Glomerular endothelial cell (primary cell): ENCODE measurements around the gene TLE1. TPM values are rescaled to one million over a fixed set of nuclear protein-coding genes. Genes with fewer than 3 reads are reported as not detected.

Experiments used
- DNase-seq: peaks from one replicate; pipeline ENCODE4 v3.0.0-alpha.2; 2011; ENCODE audit warnings: low read depth, low spot score; ENCODE audit errors: extremely low read depth
- total RNA-seq: library from RNA; depleted of rRNA; stranded (reverse); fragments of >200 nt; gene quantifications from 2 replicates; pipeline ENCODE4 v1.2.3, GENCODE V29; 2015

Gene TLE1
- total RNA-seq, 1 donor from 2014 or later, result 58.7 TPM

DNA sequence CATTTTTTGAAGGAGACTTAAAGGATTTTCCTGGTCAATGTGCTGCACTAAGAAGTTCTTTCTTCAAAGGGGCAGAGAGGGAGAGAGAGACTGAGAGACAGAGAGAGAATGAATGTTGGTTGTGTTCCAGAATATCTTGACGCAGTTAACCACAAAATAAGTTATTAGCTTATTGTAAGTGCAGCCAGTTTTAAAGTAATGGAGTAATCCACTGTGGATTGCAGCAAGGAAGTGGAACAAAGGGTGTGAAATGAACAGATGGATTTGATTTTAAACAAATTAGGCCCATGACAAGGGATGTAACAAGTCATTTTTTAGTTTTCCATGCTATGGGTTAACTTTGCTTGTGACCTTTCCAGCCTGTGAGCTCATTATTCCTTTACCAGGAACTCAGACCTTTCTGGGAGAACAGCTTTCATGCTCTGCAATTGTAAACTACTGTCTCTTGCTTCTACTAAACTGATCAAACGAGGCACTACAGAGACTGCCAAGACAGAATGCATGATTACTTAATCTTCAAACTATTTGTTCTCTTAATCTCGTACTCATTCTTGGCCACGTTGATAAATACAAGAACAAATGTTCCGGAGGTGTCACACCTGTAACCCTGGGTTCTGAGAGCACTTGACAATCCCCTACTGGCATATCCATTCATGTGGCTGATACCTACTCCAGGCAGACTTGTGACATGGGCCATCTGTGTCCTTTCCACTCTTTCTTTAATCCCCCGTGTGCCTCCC is 131.1 kb downstream of the TLE1 start:
- DNase-seq, result no peak

DNA sequence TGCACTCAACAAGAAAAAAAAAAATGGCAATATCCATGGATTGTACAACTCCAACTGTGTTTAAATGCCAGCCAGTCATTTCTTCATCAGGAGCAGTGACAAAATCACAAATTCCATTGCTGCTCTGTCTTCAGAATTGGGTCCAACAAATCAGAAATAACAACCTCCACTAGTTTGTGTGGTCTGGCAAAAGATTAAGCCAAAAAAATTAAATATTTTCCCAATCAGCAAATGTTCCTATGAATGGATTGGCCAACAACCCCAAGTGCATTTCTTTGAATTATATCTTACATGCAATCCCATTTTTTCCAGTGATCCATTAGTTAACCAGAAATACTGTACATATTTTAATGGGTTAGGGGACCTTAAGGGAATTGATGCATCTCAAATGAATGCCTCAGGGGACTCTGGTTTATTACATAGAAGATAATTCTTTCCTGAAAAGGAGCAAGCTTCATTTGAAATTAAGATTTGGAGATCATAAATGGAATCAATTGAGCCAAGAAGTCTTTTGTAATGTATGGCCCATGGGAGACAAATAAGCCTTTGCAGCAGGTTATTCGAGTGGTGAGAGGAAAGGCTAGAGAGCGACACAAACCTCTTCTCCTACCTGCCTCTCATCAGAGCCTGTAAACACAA is 131.8 kb downstream of the TLE1 start:
- no peak for DNase-seq

DNA sequence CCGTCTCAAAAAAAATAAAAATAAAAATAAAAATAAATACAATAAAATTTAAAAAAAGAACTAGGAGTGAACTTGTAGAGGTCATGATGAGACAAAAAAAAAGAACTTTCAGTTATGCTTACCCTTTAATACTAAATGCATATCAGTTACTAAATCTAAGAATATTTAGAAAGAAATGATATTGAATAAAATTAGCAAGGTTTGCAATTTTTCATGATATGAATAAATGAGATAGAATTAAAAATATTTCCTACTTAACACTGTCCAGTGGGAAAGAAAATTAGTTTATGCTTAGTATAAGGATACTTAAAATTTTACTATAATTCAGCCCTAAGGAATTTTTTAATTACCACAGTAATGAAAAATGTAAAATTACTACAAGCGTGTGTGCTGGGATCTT is 132.4 kb downstream of the TLE1 start:
- no peak for DNase-seq

DNA sequence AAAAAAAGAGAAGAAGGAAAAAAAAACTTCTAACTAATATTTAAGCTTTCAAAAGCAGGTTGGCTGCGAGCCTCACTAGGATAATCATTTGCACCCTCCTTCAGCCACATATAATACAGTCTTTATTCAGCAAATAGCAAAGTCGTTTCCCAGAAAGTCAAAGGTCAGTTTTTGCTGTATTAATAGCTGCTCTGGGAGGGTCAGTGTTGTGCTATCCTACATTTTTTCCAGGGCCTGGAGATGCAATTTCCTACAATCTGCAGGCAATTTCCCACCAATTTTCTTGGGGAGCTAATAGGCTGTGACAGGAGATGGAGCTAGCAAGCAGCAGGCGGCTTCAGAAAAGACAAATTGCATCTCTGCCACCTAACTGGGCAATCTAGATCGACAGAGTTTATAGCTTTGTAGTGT is 136.8 kb downstream of the TLE1 start:
- DNase-seq, result no peak

DNA sequence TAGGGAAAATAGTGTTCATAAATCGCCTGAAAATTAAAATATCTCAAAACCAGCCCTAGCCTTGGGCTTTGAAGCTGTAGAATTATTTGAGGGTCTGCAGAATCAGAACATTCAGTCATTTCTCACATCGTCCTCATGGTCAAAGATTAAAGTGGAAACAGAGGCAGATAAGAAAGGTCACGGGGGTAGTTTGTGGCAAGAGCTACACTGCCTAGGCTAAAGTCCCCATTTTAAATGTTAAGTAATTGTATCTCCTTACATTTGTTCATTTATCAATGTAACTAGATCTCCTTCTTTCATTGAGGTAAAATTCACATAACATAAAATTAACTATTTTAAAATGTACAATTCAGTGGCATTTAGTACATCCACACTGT is 139.2 kb downstream of the TLE1 start:
- no peak for DNase-seq

DNA sequence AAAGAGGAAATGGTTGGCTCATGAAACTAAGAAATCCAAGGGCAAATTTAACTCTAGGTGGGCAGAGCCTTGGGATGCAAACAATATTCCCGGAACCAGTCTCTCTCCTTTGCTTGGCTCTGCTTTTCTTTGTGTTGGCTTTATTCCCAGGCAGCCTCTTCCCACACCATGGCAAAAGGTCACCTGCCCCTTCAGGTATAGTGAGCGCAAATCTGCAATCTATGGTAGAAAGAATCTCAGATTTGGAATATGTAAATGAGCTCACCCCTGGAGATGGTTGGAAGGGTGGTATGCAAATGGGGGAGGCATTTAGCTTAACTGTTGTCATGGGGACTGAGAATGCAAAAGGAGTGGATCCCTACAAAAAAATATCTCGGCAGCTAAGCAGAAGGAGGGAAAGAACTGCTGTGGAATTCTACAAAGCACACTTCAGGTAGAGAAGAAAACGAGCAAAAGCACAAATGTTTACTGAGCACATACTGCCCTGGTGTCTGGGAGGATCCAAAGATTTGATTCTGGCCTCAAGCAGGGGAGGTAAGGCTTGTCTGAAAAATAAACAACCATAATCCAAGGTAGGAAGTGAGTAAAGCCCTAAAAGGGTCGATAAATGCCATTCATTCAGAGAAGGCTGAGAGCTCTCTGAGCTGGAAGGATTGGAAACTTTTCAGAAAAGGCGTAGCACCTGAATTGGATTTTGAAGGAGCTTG is 139.7 kb downstream of the TLE1 start:
- DNase-seq, result no peak

DNA sequence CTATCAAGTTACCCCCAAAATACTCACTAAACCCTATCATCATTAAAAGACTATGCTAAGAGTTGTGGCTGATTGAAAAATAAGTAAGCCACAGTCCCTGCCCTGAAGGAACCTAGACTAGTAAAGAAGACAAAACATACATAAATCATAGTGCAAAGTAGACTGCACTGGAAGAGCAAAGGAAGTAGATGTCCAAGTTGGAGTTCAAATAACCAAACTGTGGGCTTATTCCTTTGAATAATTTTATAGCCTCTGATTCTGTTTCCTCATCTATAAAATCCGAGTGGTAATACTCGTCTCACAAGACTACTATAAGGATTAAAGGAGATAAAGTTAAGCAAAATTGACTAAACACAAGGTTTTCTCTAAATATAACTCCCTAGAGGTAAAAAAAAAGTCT is 140.4 kb downstream of the TLE1 start:
- no peak for DNase-seq

DNA sequence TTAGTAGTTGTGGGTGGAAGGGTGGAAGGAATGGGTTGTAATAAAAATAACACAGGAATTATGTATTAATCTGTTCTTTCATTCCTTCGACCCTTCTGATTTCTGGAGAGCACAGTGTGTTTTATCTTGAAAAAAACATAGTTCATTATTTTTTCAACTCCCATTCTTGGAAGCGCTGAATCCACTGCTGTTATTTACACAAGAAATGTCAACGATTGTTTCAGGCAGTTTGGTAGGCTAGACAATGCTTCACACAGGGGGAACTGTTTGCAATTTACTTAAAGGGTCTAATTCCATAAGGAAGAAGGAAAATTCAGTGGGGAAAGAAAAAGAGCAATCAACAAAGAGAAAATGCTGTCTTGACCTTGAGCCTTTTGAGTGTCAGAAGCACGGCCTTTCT is 142.9 kb downstream of the TLE1 start:
- DNase-seq, result no peak

DNA sequence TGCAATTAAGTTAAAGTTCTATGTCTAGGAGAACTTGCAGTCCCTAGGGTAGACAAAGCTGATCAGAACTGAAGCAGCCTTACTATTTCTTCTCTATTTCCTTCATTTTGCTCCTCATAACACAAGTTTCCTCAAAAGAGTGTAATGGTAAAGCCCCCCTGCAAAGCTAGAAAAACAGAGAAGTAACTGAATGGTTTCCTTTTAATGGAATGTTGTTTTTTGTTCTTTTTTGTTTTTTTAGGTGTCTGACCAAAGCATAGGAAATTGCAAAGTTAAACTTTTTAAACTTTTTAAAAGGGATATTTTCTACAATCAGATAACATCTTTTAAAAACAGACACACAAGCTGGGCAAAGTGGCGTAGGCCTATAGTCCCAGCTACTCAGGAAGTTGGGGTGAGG is 145.7 kb downstream of the TLE1 start:
- DNase-seq, result no peak

DNA sequence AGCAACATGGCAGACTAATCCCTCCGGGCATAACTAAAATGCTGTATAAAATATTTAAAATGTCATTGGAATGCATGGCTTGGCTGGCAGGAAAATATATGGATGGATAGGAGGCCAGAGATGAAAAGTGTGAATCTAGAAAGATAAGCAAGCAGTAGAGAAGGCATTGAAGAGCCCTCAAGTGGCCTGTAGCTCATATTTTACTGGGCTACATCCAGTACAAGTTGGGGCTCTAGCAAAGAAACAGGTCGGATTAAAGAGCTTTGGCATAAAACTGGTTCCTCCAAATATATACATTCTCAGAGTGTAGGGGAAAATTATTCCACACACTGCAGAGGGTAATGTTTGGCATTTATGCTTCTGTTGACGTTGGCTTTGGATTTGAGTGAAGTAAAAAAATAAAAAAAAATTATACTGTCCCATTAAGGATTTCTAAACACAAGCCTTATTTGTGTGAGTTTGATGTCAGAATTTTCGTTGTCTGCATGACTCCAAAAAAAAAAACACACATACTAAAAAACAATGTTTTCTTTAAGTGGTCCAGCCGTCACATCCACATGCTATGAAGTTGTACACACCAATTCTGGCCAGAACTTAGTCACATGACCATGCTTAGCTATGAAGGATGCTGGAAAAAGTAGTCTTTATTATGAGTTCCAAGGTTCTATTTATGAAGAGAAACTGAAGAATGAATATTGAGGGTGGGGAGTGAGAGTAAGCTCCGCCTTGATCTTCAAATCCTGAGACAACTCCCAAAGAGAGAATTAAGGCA is 147.0 kb downstream of the TLE1 start:
- no peak for DNase-seq

DNA sequence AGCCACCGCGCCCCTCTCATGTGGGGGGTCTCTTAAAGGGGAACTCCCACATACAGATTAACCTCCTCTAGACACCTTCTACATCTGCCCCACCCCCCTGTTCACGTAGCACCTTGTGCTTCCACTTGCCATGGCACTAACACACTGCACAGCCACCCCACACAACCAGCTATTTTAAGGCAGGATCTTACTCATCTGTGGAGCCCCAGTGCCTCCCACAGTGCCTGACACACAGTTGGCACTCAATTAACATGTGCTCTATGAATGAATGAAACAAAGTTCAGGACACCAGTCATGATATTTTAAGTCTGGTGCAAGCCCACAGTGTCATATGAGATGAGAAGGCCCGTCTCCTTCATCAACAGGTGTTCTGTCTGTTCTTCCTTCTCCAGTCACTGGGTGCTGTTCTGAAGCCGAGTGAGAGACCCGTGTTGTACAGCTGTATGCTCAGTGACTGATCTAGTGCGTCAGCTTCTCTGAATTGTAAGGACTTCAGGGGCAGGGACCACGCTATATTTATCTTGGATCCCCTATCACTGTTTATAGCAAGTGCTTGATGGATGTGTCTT is 149.1 kb downstream of the TLE1 start:
- DNase-seq, result no peak

DNA sequence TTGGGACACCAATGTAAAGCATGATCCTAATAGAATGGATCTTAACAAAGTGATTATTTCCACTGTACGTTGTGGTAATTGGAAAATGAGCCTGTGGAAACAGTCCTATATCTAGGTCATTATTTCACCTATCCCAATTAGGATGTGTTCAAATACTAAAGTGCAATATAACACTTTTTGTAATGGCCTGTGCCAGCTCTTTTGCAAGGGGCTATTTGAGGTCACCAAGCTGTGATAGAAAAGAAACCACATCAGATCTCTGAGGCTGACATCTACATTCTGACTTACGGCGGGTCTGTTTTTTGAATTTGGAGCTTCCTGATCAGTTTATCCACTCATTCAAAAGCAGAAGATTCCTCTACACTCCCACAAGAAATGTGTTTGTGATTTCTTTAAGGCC is 150.0 kb downstream of the TLE1 start:
- DNase-seq, result no peak

DNA sequence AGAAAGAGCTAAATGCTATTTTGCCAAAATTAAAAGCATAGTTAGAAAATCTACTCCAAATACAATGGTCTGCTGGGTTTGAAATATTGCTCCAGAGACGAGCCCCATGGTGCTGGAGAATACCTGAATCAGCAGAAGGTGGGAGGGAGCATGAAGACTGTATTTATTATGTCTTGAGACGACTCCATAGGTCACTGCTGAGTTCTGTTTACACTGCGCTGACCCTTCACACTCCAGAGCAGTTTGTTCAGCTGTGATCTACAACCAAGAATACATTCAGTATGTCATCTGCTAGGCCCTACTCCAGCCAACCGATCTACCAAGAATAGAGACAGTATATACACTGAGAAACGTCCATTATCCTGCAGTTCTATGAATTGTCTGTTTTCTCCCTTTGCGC is 150.5 kb downstream of the TLE1 start:
- DNase-seq, result no peak

DNA sequence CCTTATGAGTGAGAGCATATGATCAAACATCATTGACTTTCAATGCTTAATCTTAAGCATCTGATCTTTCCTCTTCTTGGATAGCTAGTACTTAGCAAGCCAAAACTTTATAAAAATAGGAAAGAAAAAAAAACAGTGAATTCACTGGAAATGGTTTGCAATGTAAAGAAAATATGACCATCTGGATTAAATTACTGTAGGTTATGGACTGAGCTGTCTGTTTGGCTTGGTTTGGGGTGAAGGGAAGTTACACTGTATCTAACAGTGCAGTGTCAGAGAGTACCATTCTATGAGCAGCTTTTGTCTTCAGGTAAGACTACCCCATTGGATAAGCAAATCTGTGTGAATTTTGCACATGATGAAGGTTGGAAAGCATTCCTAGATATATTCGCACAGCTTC is 151.4 kb downstream of the TLE1 start:
- no peak for DNase-seq

DNA sequence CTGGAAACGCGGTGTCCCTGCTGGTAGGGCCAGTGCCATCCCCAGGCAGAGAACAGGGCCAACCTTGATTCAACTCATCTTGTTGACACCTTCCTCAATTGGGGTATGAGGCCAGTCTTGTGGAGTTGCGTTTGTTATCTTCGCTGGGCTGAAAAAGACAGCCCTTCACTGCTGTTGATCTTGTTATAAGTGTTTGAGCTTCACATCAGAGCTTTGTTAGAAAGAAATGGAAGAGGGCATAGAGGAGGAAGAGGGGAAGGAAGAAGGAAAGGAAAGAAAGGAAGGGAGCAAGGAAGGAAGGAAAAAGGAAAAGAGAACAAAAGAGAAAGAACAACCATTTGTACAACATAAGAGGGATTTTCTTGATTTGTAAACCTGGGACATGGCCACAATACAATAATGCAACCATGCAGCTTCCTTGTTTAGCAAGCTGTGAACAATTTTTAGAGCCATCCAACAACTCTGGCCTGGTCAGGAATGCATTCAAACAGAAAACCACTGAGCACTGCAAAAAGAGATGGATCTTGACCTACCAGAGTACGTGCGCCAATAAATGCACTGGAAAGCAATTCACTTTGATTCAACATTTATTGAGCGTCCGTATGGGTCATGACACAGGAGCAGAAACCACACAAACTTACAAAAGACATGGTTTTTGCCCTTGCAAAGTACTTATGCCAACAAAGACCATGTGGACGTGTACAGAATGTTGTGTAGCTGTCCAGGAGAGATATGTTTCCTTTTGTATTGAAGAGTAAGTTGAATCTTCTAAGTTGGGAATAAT is 152.9 kb downstream of the TLE1 start:
- DNase-seq, result no peak

DNA sequence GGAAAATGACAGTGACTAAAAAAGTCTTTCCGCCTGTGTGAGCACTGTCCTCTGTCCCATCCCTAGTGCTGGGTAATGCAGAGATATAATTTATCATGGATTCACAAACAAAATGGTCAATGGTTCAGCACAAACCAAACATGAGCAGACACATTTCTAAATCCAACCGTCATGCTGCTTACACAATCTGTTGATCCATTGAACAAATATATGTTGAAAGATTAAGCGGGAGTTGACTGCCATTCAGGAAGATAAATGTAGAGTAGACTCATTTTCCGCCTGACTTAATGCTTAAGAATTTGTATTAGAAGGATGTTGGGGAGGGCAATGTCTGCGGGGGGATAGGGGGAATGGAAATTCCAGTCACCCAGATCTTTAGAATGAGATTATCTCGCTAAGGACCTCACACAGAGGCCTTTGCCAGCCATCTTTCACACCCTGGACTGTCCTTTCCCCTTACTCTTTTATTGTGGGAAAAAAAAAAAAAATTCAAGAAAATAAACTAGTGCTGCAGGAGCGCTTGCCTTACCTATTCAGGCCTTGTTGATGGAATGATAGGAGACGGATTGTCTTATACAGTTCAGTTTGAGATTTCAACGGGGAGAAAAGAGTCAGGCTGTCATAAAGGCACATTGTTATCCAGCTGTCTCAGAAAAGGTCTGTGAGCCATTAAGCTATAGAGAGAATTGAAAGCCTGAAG is 153.7 kb downstream of the TLE1 start:
- no peak for DNase-seq

DNA sequence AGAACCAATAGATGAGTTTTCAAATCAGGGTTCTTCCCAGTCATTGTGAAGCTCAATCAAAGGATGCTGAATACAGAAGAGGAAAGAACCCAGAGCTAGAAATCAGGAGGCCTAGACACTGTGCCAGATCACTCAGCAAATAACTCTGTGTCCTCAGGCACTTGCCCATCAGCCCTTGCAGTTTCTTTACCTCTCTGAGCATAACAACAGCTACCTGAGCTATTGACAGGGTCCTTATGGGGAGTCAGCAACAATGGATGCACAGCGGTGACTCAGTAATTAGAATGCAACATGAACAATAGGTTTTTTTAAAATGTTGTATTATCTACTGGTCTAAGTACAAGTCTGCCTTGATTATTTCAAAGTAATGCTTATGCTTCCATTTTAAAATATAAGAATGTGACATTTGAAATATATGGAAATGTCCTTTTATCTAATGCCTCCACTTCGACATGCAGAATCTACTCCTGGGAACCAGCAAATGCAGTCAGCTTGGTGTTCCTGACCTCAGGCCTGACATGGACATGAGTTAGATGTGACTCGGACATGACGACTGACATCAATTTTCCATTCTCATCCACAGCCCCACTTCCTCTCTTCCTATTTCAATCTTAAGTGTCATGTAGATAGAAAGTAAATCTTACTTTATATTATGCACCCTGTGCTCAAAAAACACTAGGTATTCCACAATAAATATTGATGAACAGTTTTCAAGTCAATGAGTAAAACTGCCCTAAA is 155.0 kb downstream of the TLE1 start:
- DNase-seq, result no peak
